ENCODE measurements around the gene CASTOR1.

The CASTOR1 gene

GRCh38 chr22:30320021-30320556, 30.8 kb upstream of the CASTOR1 start:
- no peak for DNase-seq (ENCODE audit: low read depth in 3 of 3, low spot score in 1 of 3)

GRCh38 chr22:30318799-30319419, 29.6 kb upstream of the CASTOR1 start:
- DNase-seq (ENCODE audit: low read depth in 3 of 3, low spot score in 1 of 3): no peak

- no peak for DNase-seq (ENCODE audit: low read depth in 3 of 3, low spot score in 1 of 3)
These were observed 28.5 kb upstream of the CASTOR1 start for GRCh38 chr22:30317778-30318177.

GRCh38 chr22:30315962-30316576, 26.8 kb upstream of the CASTOR1 start:
- no peak for DNase-seq (ENCODE audit: low read depth in 3 of 3, low spot score in 1 of 3)

- no peak for DNase-seq (ENCODE audit: low read depth in 3 of 3, low spot score in 1 of 3)
These were observed 25.6 kb upstream of the CASTOR1 start for GRCh38 chr22:30314915-30315314.

GRCh38 chr22:30313527-30314363, 24.4 kb upstream of the CASTOR1 start:
- DNase-seq (ENCODE audit: low read depth in 3 of 3, low spot score in 1 of 3): no peak

GRCh38 chr22:30312053-30312452, 22.7 kb upstream of the CASTOR1 start:
- no peak for DNase-seq (ENCODE audit: low read depth in 3 of 3, low spot score in 1 of 3)

GRCh38 chr22:30310881-30311771, 21.8 kb upstream of the CASTOR1 start:
- DNase-seq (ENCODE audit: low read depth in 3 of 3, low spot score in 1 of 3): no peak

GRCh38 chr22:30309951-30310741, 20.8 kb upstream of the CASTOR1 start:
- DNase-seq (ENCODE audit: low read depth in 3 of 3, low spot score in 1 of 3): no peak

- no peak for DNase-seq (ENCODE audit: low read depth in 3 of 3, low spot score in 1 of 3)
These were observed 19.4 kb upstream of the CASTOR1 start for GRCh38 chr22:30308518-30309230.

GRCh38 chr22:30308093-30308492, 18.8 kb upstream of the CASTOR1 start:
- no peak for DNase-seq (ENCODE audit: low read depth in 3 of 3, low spot score in 1 of 3)

GRCh38 chr22:30307041-30307574, 17.8 kb upstream of the CASTOR1 start:
- DNase-seq (ENCODE audit: low read depth in 3 of 3, low spot score in 1 of 3): no peak

GRCh38 chr22:30306627-30307011, 17.3 kb upstream of the CASTOR1 start:
- DNase-seq (ENCODE audit: low read depth in 3 of 3, low spot score in 1 of 3): no peak

- no peak for DNase-seq (ENCODE audit: low read depth in 3 of 3, low spot score in 1 of 3)
These were observed 16.8 kb upstream of the CASTOR1 start for GRCh38 chr22:30305906-30306626.

- DNase-seq (ENCODE audit: low read depth in 3 of 3, low spot score in 1 of 3): no peak
These were observed 16.2 kb upstream of the CASTOR1 start for GRCh38 chr22:30305519-30305905.

GRCh38 chr22:30304495-30305244, 15.4 kb upstream of the CASTOR1 start:
- no peak for DNase-seq (ENCODE audit: low read depth in 3 of 3, low spot score in 1 of 3)

- no peak for DNase-seq (ENCODE audit: low read depth in 3 of 3, low spot score in 1 of 3)
These were observed 13.5 kb upstream of the CASTOR1 start for GRCh38 chr22:30302810-30303138.
